ENCODE measurements around the gene C1GALT1. TPM values are rescaled to one million over a fixed set of nuclear protein-coding genes. Genes with fewer than 3 reads are reported as not detected.

C1GALT1 gene
- total RNA-seq, 1 experiment from 2014 or later, result 27.2 TPM

DNA sequence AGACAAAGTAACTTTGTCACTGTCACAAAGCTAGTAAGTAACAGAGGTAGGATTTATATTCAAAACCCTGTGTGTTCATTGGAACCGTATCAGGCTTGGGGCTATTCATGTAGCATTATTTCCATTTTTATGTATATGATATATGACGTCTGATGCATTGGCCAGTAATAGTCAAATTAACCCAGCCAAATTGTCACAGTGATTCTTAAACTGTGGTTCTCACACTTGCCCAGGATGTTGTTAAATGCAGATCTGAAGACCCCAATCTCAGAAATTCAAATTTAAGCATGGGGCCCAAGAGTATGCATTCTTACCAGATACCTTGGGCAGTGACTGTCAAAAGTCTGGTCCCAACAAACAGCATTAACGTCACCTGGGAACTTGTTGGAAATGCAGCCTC is 63.9 kb downstream of the C1GALT1 start:
- Histone ChIP-seq H3K27ac (ENCODE audit: low read depth, low read length) (no peak overlapping the region), H3K27me3 (ENCODE audit: insufficient read depth, low read length) (no peaks in the 10 kb centered on the region), H3K9ac (ENCODE audit: low read length) (no peak overlapping the region), H3K4me3 (replicated peaks in 1 of 2; ENCODE audit: low read depth in 1 of 2, low read length in 2 of 2) (no peak overlapping the region), H3K4me2 (ENCODE audit: low read length) (no peak overlapping the region), H2AFZ (ENCODE audit: low read depth, low read length, poor library complexity, severe bottlenecking) (no peak overlapping the region), H3K4me1 (ENCODE audit: control insufficient read depth in 1 of 2, insufficient read depth in 2 of 2, low read length in 2 of 2) (peaks cover 12 to 20% of the 10 kb centered on the region in 2 experiments), H3K9me2 (ENCODE audit: insufficient read depth) (no peaks in the 10 kb centered on the region), H4K20me1 (ENCODE audit: insufficient read depth) (no peaks in the 10 kb centered on the region), H3K9me3 (ENCODE audit: control insufficient read depth in 1 of 2, insufficient read depth in 1 of 2, low read depth in 1 of 2, low read length in 2 of 2) (no peaks in the 10 kb centered on the region), H3K79me2 (ENCODE audit: insufficient read depth, low read length) (0 out of 2 replicates have a peak, but pooled peaks cover 1% of the 10 kb centered on the region), H3K36me3 (ENCODE audit: control insufficient read depth in 1 of 2, insufficient read depth in 2 of 2, low read length in 2 of 2) (peaks cover 0 to 2% of the 10 kb centered on the region in 2 experiments; a peak in 1 of 4 replicates)
- no peak for TF ChIP-seq EGR1 (IDR thresholded peaks at IDR 0.05; ENCODE audit: low read depth)
- TF ChIP-seq, protein P1, sequence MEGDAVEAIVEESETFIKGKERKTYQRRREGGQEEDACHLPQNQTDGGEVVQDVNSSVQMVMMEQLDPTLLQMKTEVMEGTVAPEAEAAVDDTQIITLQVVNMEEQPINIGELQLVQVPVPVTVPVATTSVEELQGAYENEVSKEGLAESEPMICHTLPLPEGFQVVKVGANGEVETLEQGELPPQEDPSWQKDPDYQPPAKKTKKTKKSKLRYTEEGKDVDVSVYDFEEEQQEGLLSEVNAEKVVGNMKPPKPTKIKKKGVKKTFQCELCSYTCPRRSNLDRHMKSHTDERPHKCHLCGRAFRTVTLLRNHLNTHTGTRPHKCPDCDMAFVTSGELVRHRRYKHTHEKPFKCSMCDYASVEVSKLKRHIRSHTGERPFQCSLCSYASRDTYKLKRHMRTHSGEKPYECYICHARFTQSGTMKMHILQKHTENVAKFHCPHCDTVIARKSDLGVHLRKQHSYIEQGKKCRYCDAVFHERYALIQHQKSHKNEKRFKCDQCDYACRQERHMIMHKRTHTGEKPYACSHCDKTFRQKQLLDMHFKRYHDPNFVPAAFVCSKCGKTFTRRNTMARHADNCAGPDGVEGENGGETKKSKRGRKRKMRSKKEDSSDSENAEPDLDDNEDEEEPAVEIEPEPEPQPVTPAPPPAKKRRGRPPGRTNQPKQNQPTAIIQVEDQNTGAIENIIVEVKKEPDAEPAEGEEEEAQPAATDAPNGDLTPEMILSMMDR (IDR thresholded peaks at IDR 0.05 in 2 of 3, conservative IDR thresholded peaks at IDR 0.05 in 1 of 3; ENCODE audit: borderline replicate concordance in 1 of 3, insufficient read depth in 1 of 3, low read depth in 2 of 3, low read length in 2 of 3), result no peak
- TF ChIP-seq POLR2AphosphoS5 (IDR thresholded peaks at IDR 0.05; ENCODE audit: low read depth, low read length), result no peak
- TF ChIP-seq SIN3A (IDR thresholded peaks at IDR 0.05; ENCODE audit: low read depth), result no peak
- no peak for TF ChIP-seq CEBPB (IDR thresholded peaks at IDR 0.05; ENCODE audit: low read depth)
- no peak for TF ChIP-seq JUND (IDR thresholded peaks at IDR 0.05)
- TF ChIP-seq POLR2A (IDR thresholded peaks at IDR 0.05; ENCODE audit: borderline replicate concordance, extremely low read depth, insufficient read depth, insufficient read length), result no peak
- TF ChIP-seq CBX3 (IDR thresholded peaks at IDR 0.05; ENCODE audit: low read depth), result no peak
- TF ChIP-seq ZFX (IDR thresholded peaks at IDR 0.05), result no peak
- no peak for TF ChIP-seq FOSL1 (IDR thresholded peaks at IDR 0.05; ENCODE audit: low read depth)
- no peak for TF ChIP-seq RAD21 (IDR thresholded peaks at IDR 0.05; ENCODE audit: low read depth)
- ATAC-seq, result no peak
- no TSS peak for BruUV-seq (replicated peaks)
- ChIA-PET POLR2A (no interaction called here), RAD21 (ENCODE audit: low non-redundant PET in 1 of 2, low total read pairs in 2 of 2, uncharacterized antibody in 2 of 2, unreplicated experiment in 2 of 2) (no interaction called here), CTCF (no interaction called here)
- no peak for DNase-seq (ENCODE audit: low read depth, low spot score)
- intact Hi-C loops (cut with micrococcal nuclease), result loop anchor here (10.0 kb wide), 1 partner anchor 141 kb away; no protein-coding TSS in a partner anchor

DNA sequence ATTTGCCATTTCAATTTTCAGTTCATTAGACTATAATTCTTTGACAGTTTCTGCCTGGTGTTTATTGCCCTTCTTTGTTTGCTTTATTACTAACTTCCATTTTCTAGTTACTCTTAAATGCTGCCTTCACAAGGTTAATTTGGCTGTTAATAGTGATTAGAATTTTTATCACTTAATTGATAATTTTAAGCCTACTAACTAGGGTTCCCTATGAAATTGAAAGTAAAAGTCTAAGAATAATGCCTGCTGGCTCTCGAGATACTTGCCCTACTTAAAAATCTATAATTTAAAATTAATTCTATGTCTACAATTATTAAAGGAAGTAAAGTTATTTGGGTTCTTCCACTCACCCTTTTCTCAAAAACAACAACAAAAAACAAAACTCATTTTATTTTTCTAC is 65.3 kb downstream of the C1GALT1 start:
- ChIA-PET POLR2A (no interaction called here), RAD21 (ENCODE audit: low non-redundant PET in 1 of 2, low total read pairs in 2 of 2, uncharacterized antibody in 2 of 2, unreplicated experiment in 2 of 2) (no interaction called here), CTCF (no interaction called here)
- no peaks in the 10 kb centered on the region for H3K9me2 ChIP-seq (ENCODE audit: insufficient read depth)
- no peak overlapping the region for H2AFZ ChIP-seq (ENCODE audit: low read depth, low read length, poor library complexity, severe bottlenecking)
- peaks cover 12 to 20% of the 10 kb centered on the region in 2 experiments for H3K4me1 ChIP-seq (ENCODE audit: control insufficient read depth in 1 of 2, insufficient read depth in 2 of 2, low read length in 2 of 2)
- DNase-seq (ENCODE audit: low read depth, low spot score), result no peak
- H3K36me3 ChIP-seq (ENCODE audit: control insufficient read depth in 1 of 2, insufficient read depth in 2 of 2, low read length in 2 of 2), result peaks cover 0 to 2% of the 10 kb centered on the region in 2 experiments; a peak in 1 of 4 replicates
- intact Hi-C loops (cut with micrococcal nuclease), result loop anchor here (10.0 kb wide), 1 partner anchor 143 kb away; no protein-coding TSS in a partner anchor
- no TSS peak for BruUV-seq (replicated peaks)
- H3K79me2 ChIP-seq (ENCODE audit: insufficient read depth, low read length), result no peaks in the 10 kb centered on the region
- H3K4me2 ChIP-seq (ENCODE audit: low read length), result no peak overlapping the region
- ATAC-seq, result no peak
- no peaks in the 10 kb centered on the region for H3K9me3 ChIP-seq (ENCODE audit: control insufficient read depth in 1 of 2, insufficient read depth in 1 of 2, low read depth in 1 of 2, low read length in 2 of 2)
- H3K27ac ChIP-seq (ENCODE audit: low read depth, low read length), result no peak overlapping the region
- H3K9ac ChIP-seq (ENCODE audit: low read length), result no peak overlapping the region
- H3K4me3 ChIP-seq (replicated peaks in 1 of 2; ENCODE audit: low read depth in 1 of 2, low read length in 2 of 2), result no peak overlapping the region
- no peaks in the 10 kb centered on the region for H4K20me1 ChIP-seq (ENCODE audit: insufficient read depth)
- H3K27me3 ChIP-seq (ENCODE audit: insufficient read depth, low read length), result no peaks in the 10 kb centered on the region
- TF ChIP-seq YY1 (IDR thresholded peaks at IDR 0.05; ENCODE audit: extremely low read depth, insufficient replicate concordance, low read depth, low read length) (no peak), RAD21 (IDR thresholded peaks at IDR 0.05; ENCODE audit: low read depth) (no peak), CBX3 (IDR thresholded peaks at IDR 0.05; ENCODE audit: low read depth) (no peak), TCF7L2 (IDR thresholded peaks at IDR 0.05; ENCODE audit: borderline replicate concordance, extremely low read depth, insufficient read depth, insufficient read length) (no peak), EGR1 (IDR thresholded peaks at IDR 0.05; ENCODE audit: low read depth) (no peak), POLR2AphosphoS5 (IDR thresholded peaks at IDR 0.05; ENCODE audit: low read depth, low read length) (no peak), SIN3A (IDR thresholded peaks at IDR 0.05; ENCODE audit: low read depth) (no peak), ELF1 (IDR thresholded peaks at IDR 0.05; ENCODE audit: borderline replicate concordance, low read depth) (no peak), ZNF274 (IDR thresholded peaks at IDR 0.05; ENCODE audit: low read depth, low read length) (no peak), POLR2A (IDR thresholded peaks at IDR 0.05; ENCODE audit: borderline replicate concordance, extremely low read depth, insufficient read depth, insufficient read length) (no peak), SP1 (IDR thresholded peaks at IDR 0.05; ENCODE audit: low read depth) (no peak)
- TF ChIP-seq, protein P2, sequence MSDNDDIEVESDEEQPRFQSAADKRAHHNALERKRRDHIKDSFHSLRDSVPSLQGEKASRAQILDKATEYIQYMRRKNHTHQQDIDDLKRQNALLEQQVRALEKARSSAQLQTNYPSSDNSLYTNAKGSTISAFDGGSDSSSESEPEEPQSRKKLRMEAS (IDR thresholded peaks at IDR 0.05), result no peak
- TF ChIP-seq, protein P3, sequence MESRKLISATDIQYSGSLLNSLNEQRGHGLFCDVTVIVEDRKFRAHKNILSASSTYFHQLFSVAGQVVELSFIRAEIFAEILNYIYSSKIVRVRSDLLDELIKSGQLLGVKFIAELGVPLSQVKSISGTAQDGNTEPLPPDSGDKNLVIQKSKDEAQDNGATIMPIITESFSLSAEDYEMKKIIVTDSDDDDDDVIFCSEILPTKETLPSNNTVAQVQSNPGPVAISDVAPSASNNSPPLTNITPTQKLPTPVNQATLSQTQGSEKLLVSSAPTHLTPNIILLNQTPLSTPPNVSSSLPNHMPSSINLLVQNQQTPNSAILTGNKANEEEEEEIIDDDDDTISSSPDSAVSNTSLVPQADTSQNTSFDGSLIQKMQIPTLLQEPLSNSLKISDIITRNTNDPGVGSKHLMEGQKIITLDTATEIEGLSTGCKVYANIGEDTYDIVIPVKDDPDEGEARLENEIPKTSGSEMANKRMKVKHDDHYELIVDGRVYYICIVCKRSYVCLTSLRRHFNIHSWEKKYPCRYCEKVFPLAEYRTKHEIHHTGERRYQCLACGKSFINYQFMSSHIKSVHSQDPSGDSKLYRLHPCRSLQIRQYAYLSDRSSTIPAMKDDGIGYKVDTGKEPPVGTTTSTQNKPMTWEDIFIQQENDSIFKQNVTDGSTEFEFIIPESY (IDR thresholded peaks at IDR 0.05; ENCODE audit: extremely low read depth, insufficient replicate concordance, low read length), result no peak

Measured in HCT116 (cell line).